Activated CD8-positive, alpha-beta memory T cell treated with anti-CD3 and anti-CD28 coated beads for 1 hour (primary cell): ENCODE measurements around the gene SLC5A11.

ENCODE experiments used
- DNase-seq, 2 donors: peaks; one replicate each; pipeline ENCODE4 v3.0.0-alpha.2; 2020; ENCODE audit warnings: low read depth in 1 of 2; ENCODE audit errors: extremely low read depth in 1 of 2

The SLC5A11 gene

DNA sequence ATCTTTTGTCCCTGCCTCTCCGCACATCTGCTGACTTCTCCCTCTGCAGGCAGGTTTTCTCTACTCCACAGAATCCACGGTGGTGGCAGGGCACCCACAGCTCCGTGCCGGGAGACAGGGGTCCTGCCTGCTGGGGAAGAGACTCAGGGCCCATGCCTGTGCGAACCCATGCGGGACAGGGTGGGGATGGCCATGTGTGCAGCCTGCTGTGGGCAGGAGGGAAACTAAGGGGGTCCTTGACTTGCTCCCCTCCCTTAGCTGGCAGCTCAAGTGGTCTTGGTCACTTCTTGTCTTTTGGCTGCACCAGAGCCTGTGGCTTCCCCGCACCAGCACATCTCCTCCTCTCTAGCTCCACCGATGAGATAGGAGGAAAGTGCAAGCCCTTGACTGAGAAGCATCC lies 69.8 kb downstream of the SLC5A11 start:
- no peak for DNase-seq

DNA sequence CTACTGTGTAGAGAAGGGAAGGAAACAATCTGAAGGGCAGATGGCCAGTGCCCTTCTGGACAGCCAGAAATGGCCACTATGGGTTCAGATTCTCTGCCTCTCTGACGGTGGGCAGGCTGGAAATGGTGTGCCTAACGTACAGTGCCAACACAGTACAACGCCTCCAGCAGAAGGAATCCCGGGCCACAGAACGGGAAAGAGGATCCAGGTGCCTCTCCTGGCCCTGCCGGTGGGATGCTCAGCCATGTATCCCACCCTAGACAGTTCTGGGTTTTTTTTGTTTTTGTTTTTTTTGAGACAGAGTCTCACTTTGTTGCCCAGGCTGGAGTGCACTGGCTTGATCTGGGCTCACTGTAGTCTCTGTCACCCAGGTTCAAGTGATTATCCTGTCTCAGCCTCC lies 71.5 kb downstream of the SLC5A11 start:
- no peak for DNase-seq

DNA sequence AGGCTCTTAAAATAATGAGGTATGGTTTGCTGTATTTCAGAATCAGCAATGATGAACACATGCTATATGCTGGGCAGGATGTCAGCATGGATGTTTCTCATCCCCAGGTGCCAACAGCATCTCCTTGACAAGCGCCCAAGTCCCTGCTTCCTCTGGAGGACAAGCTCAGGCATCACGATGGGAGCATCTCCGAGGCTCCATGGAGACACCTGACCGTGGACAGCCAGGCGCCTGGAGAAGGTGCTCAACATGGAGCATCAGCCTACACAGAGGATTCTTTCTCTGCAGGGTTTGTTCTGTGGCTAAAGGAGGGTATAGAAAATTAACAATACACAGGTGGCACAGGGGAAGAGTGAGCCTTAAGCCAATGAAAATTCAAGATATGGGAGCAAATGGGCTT lies 72.1 kb downstream of the SLC5A11 start:
- no peak for DNase-seq

DNA sequence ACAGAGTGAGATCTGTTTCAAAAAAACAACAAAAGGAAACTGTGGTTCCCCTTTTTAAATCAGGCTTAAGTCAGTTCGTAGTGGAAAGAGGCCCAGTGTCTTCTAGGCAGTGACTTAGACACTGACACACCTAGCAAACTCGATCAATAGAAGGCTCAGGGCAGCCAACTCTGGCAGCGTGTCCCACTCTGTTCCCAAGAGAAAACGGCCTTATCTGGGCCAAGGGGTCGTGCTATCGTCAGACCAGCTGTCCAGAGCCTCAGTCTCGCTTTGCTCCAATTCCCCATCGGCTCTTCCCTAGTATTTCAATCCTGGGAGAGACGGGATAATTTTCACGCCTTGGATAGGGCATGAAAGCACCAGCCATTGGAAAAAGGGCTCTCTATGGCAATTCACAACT lies 72.9 kb downstream of the SLC5A11 start:
- DNase-seq, result no peak

DNA sequence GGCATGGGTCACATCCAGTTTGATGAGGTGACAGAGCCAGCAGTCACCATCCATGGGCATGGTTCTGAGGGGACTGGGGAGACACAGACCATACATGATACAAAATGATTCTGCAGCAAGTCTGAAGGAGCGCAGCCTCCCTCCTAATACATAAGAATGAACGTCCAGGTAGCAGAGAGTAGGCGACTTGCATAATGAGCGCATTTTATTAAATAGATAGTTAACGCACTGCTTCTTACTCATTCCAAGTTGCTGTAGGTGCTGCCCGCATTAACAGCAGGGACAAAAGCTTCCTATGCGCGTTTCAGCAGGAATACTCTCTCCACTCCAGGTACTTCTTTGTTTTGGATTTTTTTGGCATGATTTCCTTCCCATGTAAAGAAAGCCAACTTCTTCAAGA lies 73.8 kb downstream of the SLC5A11 start:
- no peak for DNase-seq

DNA sequence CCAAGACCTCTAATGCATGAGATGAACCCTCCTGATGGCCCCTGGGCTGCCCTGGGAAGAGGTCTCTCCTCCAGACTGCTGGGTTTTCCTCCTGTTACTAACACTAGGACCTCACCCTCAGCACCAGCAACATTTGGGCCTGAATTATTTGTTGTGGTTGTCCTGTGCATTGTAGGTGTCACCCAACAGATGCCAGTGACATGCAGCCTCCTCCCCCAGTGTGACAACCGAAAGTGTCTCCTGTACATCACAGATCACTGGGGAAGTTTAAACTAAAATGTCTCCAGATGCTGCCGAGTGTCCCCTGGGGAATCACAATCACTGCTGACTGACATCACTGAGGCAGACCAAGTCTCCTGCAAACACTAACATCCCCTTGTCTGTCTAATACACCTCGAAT lies 74.8 kb downstream of the SLC5A11 start:
- no peak for DNase-seq

DNA sequence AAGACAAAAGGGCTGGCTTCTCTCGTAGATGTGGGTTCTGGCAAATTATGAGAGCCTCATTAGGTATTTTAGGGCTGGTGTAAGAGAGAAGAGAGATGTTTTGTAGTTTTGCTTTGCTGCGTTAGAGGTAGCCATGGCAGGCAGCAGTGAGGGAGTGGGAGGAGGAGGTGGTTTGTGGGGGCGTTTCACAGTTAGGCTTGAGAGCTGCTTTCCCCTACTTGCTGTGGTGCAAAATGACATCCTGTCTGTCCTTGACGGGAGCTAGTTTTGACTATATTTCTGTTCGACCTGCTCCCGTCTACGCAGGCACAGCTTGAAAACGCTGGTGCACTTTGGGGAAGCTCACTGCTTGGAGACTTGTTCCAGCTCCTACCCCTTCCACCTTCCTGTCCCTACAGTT lies 75.5 kb downstream of the SLC5A11 start:
- no peak for DNase-seq

DNA sequence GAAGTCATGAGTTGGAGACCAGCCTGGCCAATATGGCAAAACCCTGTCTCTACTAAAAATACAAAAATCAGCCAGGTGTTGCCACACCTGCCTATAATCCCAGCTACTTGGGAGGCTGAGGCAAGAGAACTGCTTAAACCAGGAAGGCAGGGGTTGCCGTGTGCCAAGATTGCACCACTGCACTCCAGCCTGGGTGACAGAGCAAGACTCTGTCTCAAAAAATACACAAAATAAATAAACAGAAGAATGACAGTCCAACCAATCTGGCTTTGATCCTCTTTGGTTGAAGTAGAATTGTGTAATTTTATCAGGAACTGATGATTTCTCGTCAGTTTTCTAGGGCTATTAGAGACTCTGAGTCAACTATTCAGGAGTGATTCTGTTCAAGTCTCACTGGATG lies 79.4 kb downstream of the SLC5A11 start:
- no peak for DNase-seq

DNA sequence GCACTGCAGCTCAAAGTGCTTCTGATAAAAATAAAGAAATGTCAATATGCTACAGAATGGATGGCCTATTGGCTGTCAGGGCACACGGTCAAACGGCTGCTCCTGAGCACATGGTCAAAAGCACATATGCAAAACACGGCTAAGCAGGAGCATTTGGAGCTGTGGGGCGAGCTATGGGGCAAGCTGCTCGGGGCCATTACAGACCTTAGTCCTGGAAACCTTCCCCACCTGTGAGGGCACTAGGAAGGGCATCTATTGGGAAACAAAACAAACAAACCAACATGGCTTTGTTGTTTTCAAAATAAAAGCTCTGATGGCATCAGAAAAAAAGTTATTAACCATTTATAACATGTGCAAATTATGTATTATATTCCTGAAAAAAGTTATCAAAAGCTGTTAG lies 83.6 kb downstream of the SLC5A11 start:
- DNase-seq, result no peak

DNA sequence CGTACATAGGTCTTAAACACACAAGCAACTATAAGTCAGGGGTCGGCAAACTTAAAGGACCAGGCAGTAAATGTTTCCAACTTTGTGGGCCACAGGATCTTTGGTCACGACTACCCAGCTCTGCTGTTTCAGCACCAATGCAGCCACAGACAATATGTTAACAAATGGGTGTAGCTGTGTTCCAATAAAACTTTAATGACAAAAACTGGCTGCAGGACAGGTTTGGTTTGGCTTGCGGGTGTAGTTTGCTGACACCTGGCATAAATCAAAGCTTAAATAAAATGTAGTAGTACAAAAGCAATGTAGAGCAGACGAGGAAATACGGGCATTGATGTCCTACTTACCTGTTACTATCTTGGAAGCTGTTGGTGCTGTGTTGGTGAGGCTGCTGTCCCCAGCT lies 84.7 kb downstream of the SLC5A11 start:
- no peak for DNase-seq

DNA sequence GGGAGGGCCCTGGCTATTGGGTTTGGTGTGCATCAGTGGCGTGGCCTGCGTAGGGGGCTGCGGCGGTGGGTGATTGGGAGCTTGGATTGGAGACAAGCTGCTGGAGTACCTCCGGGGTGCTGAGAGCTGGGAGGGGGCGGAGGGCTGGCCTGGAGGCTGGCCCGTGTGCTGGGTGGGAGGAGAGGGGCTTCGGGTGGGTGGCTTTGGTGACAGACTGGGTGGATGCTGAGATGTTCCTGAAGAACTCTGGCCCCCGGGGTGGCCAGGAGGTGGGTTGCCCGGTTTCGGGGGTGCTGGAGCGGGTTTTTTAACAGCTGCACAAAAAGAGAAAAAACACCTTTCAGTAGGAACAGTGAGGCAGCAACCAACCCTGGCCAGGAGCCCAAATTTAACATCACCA lies 85.3 kb downstream of the SLC5A11 start:
- DNase-seq, result no peak

DNA sequence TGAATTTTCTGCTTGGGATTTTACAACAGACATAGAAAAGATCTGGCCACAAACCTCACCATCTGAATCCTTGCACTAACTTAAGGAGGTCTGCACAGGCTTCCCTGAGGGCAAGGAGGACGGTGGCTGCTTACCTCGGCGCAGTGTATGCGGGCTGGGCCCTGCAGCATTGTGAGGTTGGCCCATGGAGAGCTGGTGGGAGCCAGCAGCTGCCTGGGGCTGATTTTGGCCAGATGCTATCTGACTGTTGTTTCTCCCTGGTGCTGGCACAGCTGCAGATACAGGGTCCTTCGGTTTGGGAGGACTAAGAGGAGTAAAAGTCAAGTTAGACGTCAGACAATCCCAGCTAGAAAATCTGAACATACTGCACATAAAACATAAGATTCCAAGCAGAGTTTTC lies 89.6 kb downstream of the SLC5A11 start:
- no peak for DNase-seq

DNA sequence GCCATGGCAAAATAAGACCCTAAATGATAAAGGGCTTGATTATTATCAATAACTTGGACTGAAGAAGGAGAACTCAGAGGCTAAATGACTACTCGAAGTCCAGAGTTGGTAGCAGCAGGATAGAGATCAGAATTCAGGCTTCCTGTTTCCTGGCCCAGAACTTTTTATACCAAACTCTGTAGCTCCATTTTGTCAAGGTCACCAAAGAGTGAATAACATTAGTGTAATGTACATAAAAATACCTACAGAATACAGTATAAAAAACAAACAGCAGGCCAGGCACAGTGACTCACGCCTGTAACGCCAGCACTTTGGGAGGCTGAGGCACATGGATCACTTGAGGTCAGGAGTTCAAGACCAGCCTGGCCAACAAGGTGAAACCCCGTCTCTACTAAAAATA lies 90.4 kb downstream of the SLC5A11 start:
- no peak for DNase-seq

DNA sequence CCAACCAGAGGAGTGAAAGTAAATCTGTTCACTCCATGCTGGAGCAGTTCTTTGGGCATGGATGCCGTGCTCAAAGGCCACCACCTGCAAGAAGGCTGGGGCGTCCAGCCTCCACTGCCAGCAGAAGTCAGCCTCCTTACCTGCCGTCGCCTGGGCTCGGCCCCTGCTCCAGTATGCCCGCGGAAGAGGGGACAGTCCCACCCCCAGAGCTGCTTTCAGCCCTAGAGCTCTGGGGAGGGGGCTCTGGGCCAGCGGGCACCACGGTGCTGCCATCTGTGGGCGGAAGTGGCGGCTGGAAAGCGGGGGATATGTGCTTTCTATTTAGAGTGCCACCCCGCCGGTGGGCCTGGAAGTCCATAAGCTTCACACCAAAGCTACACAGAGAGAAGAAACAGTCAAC lies 93.5 kb downstream of the SLC5A11 start:
- no peak for DNase-seq

DNA sequence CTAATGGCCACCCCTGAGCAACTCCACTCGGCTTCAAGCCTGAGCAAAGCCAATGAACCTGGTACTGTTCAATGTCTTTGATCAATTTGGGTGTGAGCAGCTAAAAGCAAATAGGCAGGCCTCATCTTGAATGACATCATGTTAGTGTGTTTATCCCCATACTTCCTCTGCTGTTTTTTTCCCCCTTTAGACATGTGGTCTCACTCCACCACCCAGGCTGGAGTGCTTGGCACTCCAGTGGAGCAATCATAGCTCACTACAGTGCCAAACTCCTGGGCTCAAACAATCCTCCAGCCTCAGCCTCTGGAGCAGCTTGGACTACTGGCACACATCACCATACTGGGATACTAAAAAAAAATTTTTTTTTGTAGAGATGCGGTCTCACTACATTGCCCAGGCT lies 94.0 kb downstream of the SLC5A11 start:
- DNase-seq, result no peak

DNA sequence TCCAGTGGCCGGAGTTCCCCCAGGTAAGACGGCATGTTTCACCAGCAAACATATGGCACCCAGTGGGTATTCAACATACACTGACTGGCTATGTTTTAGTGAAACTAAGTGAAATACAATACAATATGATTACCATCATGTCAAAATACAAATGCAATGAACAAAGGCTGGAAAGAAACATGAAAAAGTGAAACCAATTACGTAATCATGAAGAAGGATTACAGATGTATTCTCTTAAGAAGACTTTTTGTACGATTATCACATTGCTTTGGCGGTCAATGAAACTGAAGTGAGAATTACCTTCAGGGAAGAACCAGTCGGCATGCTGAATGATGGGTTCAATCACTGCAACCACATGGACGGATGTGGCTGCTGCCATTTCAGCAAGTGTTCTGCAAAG lies 97.7 kb downstream of the SLC5A11 start:
- DNase-seq, result no peak

DNA sequence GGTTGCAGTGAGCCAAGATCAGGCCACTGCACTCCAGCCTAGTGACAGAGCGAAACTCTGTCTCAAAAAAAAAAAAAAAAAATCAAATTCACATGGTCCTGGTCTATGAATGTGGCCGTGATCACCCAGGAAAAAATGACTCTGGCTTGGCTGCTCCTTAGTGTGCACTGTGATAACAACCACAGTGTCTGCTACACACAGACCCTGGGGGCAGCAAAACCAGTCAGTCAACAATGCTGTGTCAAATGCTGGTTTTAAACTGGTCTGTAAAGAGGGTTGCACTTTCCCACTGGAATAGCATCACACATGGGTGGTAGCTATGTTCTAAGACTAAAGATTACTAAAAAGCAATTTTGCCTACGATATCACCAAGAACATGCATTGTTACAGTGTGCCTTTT lies 98.4 kb downstream of the SLC5A11 start:
- no peak for DNase-seq

DNA sequence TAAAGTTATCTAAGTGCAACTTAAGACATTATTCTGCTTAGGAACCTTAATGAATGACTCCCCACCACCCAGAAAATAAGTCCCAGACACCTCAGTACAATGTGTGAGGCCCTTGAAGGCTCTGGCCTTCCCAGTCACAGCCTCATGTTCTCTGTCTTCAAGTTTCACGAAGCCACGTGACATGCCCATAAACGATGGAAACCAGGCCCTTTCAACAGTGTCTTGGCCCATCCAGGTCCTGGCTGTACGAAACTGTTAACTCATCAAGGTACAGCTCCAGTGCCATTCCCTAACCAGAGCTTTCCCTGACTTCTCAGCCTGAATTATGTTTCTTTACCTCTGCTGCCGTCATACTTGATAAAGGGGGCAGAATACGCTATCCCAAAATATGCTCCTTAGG lies 100.4 kb downstream of the SLC5A11 start:
- no peak for DNase-seq

DNA sequence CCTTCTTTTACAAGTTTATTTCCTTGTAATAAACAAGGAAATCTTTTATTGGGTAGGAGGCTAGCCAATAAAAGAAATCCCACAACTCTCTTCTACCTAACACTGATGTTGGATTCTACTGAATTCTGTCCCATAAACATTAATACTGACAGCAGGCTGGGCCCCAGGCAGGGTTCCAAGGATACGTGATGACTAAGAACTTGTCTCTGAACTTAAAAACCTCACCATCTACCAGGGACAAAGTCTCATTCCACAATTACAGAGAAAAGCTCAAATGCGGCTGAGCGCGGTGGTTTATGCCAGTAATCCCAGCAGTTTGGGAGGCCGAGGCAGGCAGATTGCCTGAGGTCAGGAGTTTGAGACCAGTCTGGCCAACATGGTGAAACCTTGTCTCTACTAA lies 104.5 kb downstream of the SLC5A11 start:
- no peak for DNase-seq

DNA sequence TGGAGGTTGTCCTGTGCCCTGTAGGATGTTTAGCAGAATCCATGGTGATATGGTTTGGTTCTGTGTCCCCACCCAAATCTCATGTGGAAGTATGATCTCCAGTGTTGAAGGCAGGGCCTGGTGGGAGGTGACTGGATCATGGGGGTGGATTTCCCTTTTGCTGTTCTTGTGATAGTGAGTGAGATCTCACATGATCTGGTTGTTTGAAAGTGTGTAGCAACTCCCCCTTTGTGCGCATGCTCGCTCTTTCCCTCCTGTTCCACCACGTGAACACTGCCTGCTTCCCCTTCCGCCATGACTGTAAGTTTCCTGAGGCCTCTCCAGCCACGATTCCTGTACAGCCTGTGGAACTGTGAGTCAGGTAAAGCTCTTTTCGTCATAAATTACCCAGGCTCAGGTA lies 107.5 kb downstream of the SLC5A11 start:
- DNase-seq, result no peak

DNA sequence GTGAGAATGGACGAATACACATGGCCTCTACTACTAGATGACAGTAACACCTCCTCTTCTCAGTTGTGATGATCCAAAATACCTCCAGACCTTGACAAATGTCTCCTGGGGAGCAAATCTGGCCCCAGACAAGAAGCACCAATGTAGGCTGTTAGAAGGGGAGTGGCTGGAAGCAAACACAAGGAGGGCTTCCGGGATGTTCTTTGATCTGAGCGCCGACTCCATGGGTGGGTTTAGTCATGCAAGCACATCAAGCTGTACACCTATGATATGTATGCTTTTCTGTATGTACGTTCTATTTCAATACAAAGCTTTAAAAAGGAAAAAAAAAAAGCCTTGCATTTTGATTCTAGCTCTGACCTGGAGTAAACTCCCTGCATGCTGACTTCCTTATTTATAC lies 108.0 kb downstream of the SLC5A11 start:
- DNase-seq, result no peak

DNA sequence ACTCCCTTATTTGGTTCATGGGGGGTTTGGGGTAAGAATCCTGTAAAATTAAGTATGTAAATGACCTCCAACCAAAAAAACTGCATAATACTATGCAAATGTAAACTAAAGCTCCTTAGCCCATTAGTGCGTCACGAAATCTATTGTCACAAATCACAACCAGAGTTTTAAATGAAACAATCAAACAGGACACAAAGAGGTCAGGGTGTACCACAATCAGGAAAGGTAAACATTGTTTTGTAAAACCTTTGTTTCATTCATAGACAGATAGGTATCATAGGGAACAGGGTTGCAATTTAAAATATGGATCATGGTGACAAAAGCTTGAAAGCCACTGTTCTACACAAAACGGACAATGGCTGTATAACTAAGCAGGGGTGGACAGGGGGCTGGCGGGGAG lies 108.4 kb downstream of the SLC5A11 start:
- no peak for DNase-seq

DNA sequence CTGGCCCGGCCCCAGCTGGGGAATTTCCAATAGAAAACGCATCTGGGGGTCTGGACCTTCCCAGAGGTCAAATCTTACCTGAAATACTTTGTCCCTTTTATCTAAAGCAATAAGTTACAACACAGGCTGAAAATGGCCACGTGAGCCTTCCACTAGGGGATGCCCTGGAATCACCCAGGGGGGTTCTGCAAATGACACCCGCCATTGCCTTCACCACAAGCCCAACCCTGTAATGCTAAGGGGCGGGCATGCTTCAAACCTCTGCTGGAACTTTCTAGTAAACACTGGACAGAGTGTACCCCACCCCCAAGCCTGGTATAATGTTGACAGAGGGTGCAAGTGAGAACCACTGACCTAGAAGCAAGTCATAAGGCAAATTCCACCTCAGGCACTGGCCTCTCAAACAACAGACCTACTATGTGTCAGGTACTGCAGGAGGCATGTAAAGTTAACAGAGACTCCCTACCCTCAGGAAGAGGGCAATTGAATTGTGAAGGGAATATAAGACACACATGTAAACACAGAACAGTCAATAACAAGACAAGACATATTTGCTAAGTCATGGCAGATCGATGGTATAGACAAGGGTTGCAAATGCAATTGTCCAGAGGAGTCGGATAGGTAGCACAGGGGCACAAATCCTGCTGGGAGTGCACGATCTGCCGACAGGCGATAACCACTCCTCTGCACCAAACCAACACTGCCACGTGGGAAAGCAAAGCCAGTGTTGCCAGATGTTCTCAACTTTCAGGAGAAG lies 110.4 kb downstream of the SLC5A11 start:
- no peak for DNase-seq
